ENCODE results near the gene NUAK1.

NUAK1 gene

GRCh38 chr12:106128585-106129328 is 10.0 kb downstream of the NUAK1 start:
- no peak for DNase-seq

- no peak for DNase-seq
These were observed 11.2 kb downstream of the NUAK1 start for GRCh38 chr12:106127338-106128126.

- no peak for DNase-seq
These were observed 12.1 kb downstream of the NUAK1 start for GRCh38 chr12:106126441-106127337.

GRCh38 chr12:106125351-106126095 is 13.2 kb downstream of the NUAK1 start:
- DNase-seq = no peak

GRCh38 chr12:106123551-106124081 is 15.1 kb downstream of the NUAK1 start:
- DNase-seq = no peak

GRCh38 chr12:106123110-106123509 is 15.6 kb downstream of the NUAK1 start:
- no peak for DNase-seq

GRCh38 chr12:106122004-106122403 is 16.8 kb downstream of the NUAK1 start:
- no peak for DNase-seq

GRCh38 chr12:106120519-106121105 is 18.1 kb downstream of the NUAK1 start:
- DNase-seq = no peak

- no peak for DNase-seq
These were observed 19.5 kb downstream of the NUAK1 start for GRCh38 chr12:106119301-106119700.

- DNase-seq = no peak
These were observed 20.2 kb downstream of the NUAK1 start for GRCh38 chr12:106118381-106119130.

GRCh38 chr12:106115440-106115839 is 23.3 kb downstream of the NUAK1 start:
- no peak for DNase-seq

GRCh38 chr12:106114447-106115068 is 24.2 kb downstream of the NUAK1 start:
- DNase-seq = no peak

GRCh38 chr12:106113824-106114446 is 24.8 kb downstream of the NUAK1 start:
- no peak for DNase-seq

- no peak for DNase-seq
These were observed 25.3 kb downstream of the NUAK1 start for GRCh38 chr12:106113446-106113823.

GRCh38 chr12:106113042-106113441 is 25.7 kb downstream of the NUAK1 start:
- DNase-seq = peak; percentile 59

- no peak for DNase-seq
These were observed 26.5 kb downstream of the NUAK1 start for GRCh38 chr12:106112145-106112821.

GRCh38 chr12:106110626-106111300 is 28.0 kb downstream of the NUAK1 start:
- DNase-seq = no peak

- DNase-seq = no peak
These were observed 29.4 kb downstream of the NUAK1 start for GRCh38 chr12:106109168-106109910.

All from activated CD8-positive, alpha-beta memory T cell treated with anti-CD3 and anti-CD28 coated beads for 24 hours (primary cell).